Mesodermal cell (in vitro differentiated cells): ENCODE measurements around the gene ZNF530.
A peak's percentile ranks its signal among the peaks of the same experiment; 100 is the strongest.

ENCODE experiments used
- H3K27ac ChIP-seq: 2 replicates; pipeline ENCODE4 v1.7.0; 2013; ENCODE audit warnings: mild to moderate bottlenecking, low read depth, low read length, moderate library complexity; ENCODE audit not compliant: severe bottlenecking
- H3K36me3 ChIP-seq: 2 replicates; pipeline ENCODE4 v1.7.1; 2013; ENCODE audit warnings: mild to moderate bottlenecking, low read length, moderate library complexity; ENCODE audit not compliant: control insufficient read depth, insufficient read depth
- H3K4me1 ChIP-seq: one replicate; pipeline ENCODE4 v1.7.1; 2013; ENCODE audit warnings: mild to moderate bottlenecking, low read length; ENCODE audit not compliant: insufficient read depth, control insufficient read depth, poor library complexity, severe bottlenecking
- H3K4me3 ChIP-seq: 2 replicates; pipeline ENCODE4 v1.7.0; 2013; ENCODE audit warnings: low read length, control low read depth, mild to moderate bottlenecking; ENCODE audit not compliant: insufficient read depth, poor library complexity, severe bottlenecking; ENCODE audit errors: extremely low read depth
- H3K9me3 ChIP-seq: 2 replicates; pipeline ENCODE4 v1.7.1; 2013; ENCODE audit warnings: mild to moderate bottlenecking, low read length, moderate library complexity; ENCODE audit not compliant: control insufficient read depth
- WGBS, 2 experiments: methylation state at CpG; one replicate each; pipeline ENCODE4 v1.1.5; 2013; ENCODE audit warnings: missing lambda C conversion rate in 2 of 2; ENCODE audit not compliant: insufficient coverage in 2 of 2; 5-methylcytosine and 5-hydroxymethylcytosine counted together

The ZNF530 gene

GRCh38 chr19:57615346-57615745, 15.7 kb downstream of the ZNF530 start:
- Histone ChIP-seq H3K27ac (no peak overlapping the region), H3K4me1 (no peaks in the 10 kb centered on the region), H3K36me3 (peaks cover 56% of the 10 kb centered on the region), H3K4me3 (peak overlapping the region; percentile 97), H3K9me3 (peaks cover 56% of the 10 kb centered on the region)
- no CpG with 5 or more reads among the region's 3 CpGs for WGBS, 2 experiments

DNA sequence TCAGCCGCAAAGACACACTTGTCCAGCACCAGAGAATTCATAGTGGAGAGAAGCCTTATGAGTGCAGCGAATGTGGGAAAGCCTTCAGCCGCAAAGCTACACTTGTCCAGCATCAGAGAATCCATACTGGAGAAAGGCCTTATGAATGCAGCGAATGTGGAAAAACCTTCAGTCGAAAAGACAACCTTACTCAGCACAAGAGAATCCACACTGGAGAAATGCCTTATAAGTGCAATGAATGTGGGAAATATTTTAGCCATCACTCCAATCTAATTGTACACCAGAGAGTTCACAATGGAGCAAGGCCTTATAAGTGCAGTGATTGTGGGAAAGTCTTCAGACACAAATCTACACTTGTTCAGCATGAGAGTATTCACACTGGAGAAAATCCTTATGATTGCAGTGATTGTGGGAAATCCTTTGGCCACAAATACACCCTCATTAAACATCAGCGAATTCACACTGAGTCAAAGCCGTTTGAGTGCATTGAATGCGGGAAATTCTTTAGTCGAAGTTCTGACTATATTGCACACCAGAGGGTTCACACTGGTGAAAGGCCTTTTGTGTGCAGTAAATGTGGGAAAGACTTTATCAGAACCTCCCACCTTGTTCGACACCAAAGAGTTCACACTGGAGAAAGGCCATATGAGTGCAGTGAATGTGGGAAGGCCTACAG, 21.1 kb downstream of the ZNF530 start:
- peaks cover 96% of the 10 kb centered on the region for H3K36me3 ChIP-seq
- peaks cover 92% of the 10 kb centered on the region for H3K9me3 ChIP-seq
- no peak overlapping the region for H3K4me3 ChIP-seq
- no peak overlapping the region for H3K27ac ChIP-seq
- WGBS, 2 experiments, result 93 to 95% methylated on average over 4 to 6 of the region's 10 CpGs
- no peaks in the 10 kb centered on the region for H3K4me1 ChIP-seq

GRCh38 chr19:57623091-57623490, 23.4 kb downstream of the ZNF530 start:
- peaks cover 69% of the 10 kb centered on the region for H3K9me3 ChIP-seq
- no peaks in the 10 kb centered on the region for H3K4me1 ChIP-seq
- no peak overlapping the region for H3K27ac ChIP-seq
- H3K36me3 ChIP-seq, result peaks cover 73% of the 10 kb centered on the region
- H3K4me3 ChIP-seq, result no peak overlapping the region

DNA sequence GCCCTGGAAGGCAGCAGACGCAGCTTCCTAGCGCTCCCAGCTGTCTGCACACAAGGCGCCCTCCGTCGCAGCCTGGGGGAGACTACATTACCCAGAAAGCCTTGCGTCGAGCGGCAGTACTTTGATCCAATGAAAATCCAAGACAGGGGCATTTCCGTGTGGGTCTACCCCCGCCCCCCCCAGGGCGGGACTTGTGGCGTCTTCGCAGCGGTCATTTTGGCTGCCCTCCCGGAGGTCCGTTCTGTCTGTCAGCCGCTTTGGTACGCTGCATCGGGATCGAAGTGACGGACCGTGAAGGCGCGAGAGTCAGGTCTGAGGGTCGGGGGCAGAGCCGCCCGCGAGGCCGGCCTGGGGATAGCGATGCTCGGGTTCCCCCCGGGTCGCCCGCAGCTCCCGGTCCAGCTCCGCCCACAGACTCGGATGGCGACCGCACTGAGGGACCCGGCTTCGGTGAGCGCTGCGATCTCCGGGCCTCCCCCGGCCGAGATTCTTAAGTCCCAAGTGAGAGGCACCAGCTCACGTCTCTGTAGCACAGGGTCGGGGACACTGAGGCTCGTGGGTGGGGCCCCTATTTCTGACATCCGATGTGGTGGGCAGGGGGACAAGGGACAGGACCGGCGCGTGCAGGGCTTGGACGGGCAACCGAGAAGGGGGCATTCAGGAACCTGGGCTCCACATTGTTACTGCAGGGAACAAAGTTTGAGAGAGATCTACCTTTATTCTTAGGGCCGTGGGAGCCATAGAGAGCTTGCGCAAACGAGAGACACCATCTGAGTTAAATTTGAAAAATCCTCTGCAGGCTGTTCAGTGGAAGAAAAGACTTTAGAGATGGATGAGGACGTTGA, 33.5 kb downstream of the ZNF530 start, which contains the start of gene ZNF211:
Gene ZNF211 (plus strand): TSS at position 182 of the 845 bp plus-strand sequence. CDS start 179 bp downstream, at position 361.
- H3K4me1 ChIP-seq, result no peaks in the 10 kb centered on the region
- H3K27ac ChIP-seq, result no peak within 1 kb of the TSS
- H3K4me3 ChIP-seq, result peak within 1 kb of the TSS; percentile 80
- H3K9me3 ChIP-seq, result peaks cover 16% of the 10 kb centered on the region
- peaks cover 55% of the 10 kb centered on the region for H3K36me3 ChIP-seq
- 2% methylated on average over 49 to 59 of the region's 59 CpGs for WGBS, 2 experiments

- Histone ChIP-seq H3K36me3 (peaks cover 55% of the 10 kb centered on the region), H3K4me1 (no peaks in the 10 kb centered on the region), H3K27ac (no peak overlapping the region), H3K4me3 (peak overlapping the region; percentile 80), H3K9me3 (peaks cover 16% of the 10 kb centered on the region)
- 77 to 87% methylated on average over 6 of the region's 6 CpGs for WGBS, 2 experiments
Measured at GRCh38 chr19:57633832-57634131, 34.1 kb downstream of the ZNF530 start.

GRCh38 chr19:57637379-57637778, 37.7 kb downstream of the ZNF530 start:
- peaks cover 26% of the 10 kb centered on the region for H3K9me3 ChIP-seq
- no peak overlapping the region for H3K4me3 ChIP-seq

GRCh38 chr19:57641715-57642234, 42.1 kb downstream of the ZNF530 start:
- Histone ChIP-seq H3K9me3 (peaks cover 21% of the 10 kb centered on the region), H3K36me3 (peaks cover 60% of the 10 kb centered on the region), H3K4me1 (no peaks in the 10 kb centered on the region), H3K27ac (no peak overlapping the region), H3K4me3 (no peak overlapping the region)
- WGBS, 2 experiments, result 97 to 100% methylated on average over 3 to 4 of the region's 4 CpGs

More at GRCh38 chr19:57637379-57637778, 37.7 kb downstream of the ZNF530 start:
- WGBS, 2 experiments, result 90 to 98% methylated on average over 3 to 4 of the region's 4 CpGs
- Histone ChIP-seq H3K4me1 (no peaks in the 10 kb centered on the region), H3K27ac (no peak overlapping the region), H3K36me3 (peaks cover 73% of the 10 kb centered on the region)

DNA sequence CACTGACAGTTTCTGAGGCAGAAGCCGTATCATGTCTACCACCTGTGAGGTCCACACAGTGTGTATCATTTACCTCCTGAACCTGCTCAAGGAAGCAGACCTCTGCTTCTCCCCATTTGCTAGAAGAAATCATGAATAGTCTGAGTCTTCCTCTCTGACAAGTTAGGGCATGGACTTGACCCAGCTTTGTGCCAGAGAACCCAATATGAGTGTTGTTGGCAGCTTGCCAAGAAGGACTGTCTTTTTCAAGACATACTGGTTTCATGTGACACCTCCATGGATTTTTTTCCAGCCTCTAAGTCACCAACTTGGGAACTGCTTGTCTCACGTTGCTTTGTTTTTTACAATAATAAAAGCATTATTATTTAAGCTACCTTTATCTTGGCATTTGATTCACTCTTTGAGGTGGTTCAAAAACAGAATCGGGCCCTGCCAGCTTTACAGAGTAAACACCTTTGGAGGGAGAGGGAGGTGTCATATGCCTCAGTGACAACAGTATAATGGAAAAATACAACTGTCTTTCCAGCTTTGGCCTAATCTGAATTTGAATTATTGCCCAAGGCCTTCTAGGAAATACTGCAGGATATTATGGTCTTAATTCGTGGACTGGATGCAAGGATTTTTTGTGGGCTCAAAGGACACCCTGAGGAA, 42.8 kb downstream of the ZNF530 start:
- no peak overlapping the region for H3K4me3 ChIP-seq
- H3K9me3 ChIP-seq, result peaks cover 15% of the 10 kb centered on the region
- no peaks in the 10 kb centered on the region for H3K4me1 ChIP-seq
- WGBS, 2 experiments, result 83 to 94% methylated on average over 2 to 3 of the region's 4 CpGs
- peaks cover 53% of the 10 kb centered on the region for H3K36me3 ChIP-seq
- H3K27ac ChIP-seq, result no peak overlapping the region

GRCh38 chr19:57643734-57644133, 44.0 kb downstream of the ZNF530 start:
- no peaks in the 10 kb centered on the region for H3K4me1 ChIP-seq
- no peak overlapping the region for H3K27ac ChIP-seq
- H3K36me3 ChIP-seq, result peaks cover 47% of the 10 kb centered on the region
- peaks cover 10% of the 10 kb centered on the region for H3K9me3 ChIP-seq
- no peak overlapping the region for H3K4me3 ChIP-seq

DNA sequence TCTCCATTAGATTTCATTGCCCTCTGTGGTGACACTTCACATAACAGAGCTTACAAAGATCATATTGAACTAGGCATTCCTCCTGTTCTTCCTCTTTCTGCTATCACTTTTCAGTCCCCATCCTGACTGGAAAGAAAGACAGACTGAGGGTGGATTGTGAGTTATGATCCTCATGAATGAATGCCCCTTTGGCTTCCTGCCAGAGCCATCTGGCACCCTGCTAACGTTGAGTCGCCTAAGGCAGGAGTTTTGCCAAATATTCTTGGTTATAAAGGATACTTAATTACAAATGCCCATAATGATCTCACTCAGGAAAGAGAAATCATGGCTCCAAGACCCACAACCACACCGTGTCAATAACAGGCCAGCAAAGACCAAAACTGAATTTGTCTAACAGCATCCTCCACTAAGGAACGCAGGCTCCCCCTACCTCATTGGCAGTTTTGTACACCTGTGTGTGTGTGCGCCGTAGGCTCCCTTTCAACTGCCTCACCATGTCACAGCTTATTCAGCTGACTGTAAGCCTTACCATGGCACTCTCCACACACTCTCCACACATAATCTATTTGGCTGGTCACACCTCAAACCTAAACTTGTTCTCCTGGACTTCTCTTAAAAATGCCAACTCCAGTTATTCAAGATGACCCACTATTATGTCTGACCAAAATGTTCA, 48.8 kb downstream of the ZNF530 start:
- Histone ChIP-seq H3K36me3 (peaks cover under 1% of the 10 kb centered on the region), H3K27ac (no peak overlapping the region), H3K9me3 (peaks cover 6% of the 10 kb centered on the region), H3K4me1 (peaks cover 9% of the 10 kb centered on the region), H3K4me3 (no peak overlapping the region)
- WGBS, 2 experiments, result 76 to 86% methylated on average over 4 of the region's 6 CpGs
